ENCODE measurements around the gene GABBR2.

The GABBR2 gene

DNA sequence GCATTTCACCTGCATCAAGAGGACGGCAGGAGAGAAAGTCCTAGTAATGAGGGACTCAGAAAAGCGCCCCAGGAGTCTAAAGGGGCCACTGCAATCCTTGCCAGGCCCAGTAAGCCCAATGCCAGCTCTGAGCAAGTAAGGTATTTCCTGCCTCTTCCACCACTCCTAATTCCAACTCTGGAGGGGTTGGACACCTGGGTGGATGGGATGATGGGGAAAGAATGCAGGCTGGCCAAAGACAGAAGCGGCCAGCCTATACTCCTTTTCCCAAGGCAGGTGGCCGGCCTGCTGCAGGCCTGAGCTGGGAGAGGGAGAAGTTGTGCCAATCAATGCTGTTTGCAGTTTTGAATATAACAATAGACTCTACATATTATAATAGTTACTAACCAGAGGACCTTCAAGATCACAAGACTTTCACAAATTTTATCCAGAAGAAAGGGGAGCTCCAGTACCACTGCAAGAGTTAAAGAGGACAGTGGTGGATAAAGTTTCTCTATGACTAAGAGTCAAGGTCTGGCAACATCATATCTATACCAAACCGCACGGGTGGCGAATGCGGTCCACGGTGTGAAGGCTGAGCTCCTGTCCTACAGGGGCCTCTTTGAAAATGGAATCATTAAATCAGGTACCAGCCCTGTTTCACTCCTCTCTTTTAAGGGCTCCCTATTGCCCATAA is 338.3 kb downstream of the GABBR2 start:
- H3K4me3 ChIP-seq = no peak overlapping the region
- H3K4me1 ChIP-seq = no peaks in the 10 kb centered on the region
- in situ Hi-C loops (cut with MboI; ENCODE audit: low sequenced_read_pairs) = no loop called here
- no peaks in the 10 kb centered on the region for H3K36me3 ChIP-seq (replicated peaks)
- DNase-seq (ENCODE audit: low spot score in 2 of 2) = no peak
- H3K9me3 ChIP-seq = peaks cover 3% of the 10 kb centered on the region
- no peaks in the 10 kb centered on the region for H3K27me3 ChIP-seq (ENCODE audit: low read depth)

DNA sequence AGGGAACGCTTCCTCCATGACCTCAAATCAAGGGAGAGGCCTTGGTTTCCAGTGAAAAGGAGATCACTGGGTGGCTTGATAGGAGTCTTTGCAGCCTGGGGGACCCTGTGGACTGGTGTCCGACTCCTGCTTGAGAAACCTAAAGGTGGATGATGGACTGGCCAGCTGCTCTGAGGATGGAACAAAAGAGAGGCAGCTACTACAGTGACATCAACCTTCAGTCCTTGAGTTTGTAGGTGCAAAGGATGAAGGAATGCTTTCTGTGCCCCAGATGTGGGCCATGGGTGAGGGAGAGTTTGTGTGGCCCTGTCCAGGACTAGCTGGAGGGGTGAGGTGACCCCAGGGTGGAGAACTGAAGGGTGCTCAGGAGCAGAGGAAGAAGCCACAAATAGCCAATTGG is 338.8 kb downstream of the GABBR2 start:
- Histone ChIP-seq H3K36me3 (replicated peaks) (no peaks in the 10 kb centered on the region), H3K27me3 (ENCODE audit: low read depth) (no peaks in the 10 kb centered on the region), H3K4me3 (no peak overlapping the region), H3K9me3 (peaks cover 8% of the 10 kb centered on the region), H3K4me1 (no peaks in the 10 kb centered on the region)
- no peak for DNase-seq (ENCODE audit: low spot score in 2 of 2)
- in situ Hi-C loops (cut with MboI; ENCODE audit: low sequenced_read_pairs) = no loop called here

DNA sequence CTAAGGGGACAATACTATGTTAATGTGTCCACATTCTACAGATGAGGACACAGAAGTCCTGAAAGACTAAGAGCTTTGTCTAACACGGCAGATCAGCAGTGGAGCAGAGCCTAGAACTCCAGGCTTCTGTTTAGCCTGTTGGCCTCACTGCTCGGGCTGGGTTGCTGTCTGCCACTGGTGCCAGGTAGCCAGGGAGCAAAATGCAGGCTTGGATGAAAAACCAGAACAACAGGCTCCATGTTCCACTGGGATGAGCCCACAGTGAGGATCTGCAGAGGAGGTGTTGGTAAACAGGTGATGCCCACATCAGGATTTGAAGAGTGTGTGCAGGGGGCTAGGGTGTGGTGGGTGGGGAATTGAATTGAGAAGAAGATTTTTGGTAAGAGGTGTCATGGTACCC is 339.3 kb downstream of the GABBR2 start:
- no peak overlapping the region for H3K4me3 ChIP-seq
- no peaks in the 10 kb centered on the region for H3K4me1 ChIP-seq
- H3K36me3 ChIP-seq (replicated peaks) = no peaks in the 10 kb centered on the region
- no peaks in the 10 kb centered on the region for H3K27me3 ChIP-seq (ENCODE audit: low read depth)
- peaks cover 9% of the 10 kb centered on the region for H3K9me3 ChIP-seq
- in situ Hi-C loops (cut with MboI; ENCODE audit: low sequenced_read_pairs) = no loop called here
- DNase-seq (ENCODE audit: low spot score in 2 of 2) = no peak

DNA sequence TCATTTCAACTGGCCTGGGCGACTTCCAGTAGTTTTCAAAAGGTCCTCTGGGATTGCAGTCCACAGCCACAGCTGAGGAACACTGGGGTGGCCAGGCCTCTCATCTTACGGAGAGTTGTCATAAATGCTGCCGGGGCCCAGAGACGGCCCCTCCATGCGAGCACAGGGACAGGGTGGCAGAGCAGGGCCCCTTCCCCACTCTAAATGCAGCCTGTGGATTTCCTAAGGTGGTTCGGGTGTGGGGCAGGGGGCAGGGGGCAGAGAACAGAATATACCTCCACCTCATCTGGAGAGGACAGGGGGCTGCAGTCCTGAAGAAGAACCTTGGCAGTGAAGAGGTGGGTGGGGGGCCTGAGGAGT is 339.7 kb downstream of the GABBR2 start:
- no peaks in the 10 kb centered on the region for H3K4me1 ChIP-seq
- in situ Hi-C loops (cut with MboI; ENCODE audit: low sequenced_read_pairs) = no loop called here

DNA sequence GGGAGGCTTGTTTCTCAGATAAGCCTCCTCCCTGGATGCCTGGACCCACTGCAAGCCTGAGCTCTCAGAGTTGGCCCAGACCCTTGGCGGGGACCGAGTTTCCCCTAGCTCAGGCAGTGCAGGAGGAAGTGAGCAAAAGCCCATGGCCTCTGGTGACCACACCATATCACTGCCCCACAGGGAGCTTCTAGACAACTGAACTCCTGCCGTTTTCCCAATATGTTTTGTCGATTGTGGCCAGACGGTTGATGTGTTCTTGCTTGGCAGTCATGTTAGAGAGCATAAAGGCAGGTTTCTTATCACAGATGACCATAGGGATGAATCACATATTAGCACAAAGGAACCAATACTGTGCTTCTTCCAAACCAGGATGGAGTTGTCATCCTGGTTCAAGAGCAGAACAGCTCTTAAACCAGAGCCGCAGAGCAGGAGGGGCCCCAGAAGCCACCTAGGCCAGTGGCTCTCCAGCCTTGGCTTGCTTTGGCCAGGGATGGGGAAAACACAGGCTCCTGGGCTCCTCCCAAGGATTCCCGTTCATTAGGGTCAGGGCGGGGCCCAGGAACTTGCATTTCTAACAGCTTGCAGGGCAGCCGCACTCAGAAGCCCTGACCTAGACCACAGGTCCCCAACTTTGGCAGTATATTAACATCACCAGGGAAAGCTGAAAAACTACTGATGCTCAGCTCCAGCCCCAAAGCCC is 340.2 kb downstream of the GABBR2 start:
- in situ Hi-C loops (cut with MboI; ENCODE audit: low sequenced_read_pairs) = no loop called here

More for the DNA sequence above, 339.7 kb downstream of the GABBR2 start:
- Histone ChIP-seq H3K27me3 (ENCODE audit: low read depth) (no peaks in the 10 kb centered on the region), H3K4me3 (no peak overlapping the region), H3K36me3 (replicated peaks) (no peaks in the 10 kb centered on the region), H3K9me3 (peaks cover 9% of the 10 kb centered on the region)
- DNase-seq (ENCODE audit: low spot score in 2 of 2) = no peak

DNA sequence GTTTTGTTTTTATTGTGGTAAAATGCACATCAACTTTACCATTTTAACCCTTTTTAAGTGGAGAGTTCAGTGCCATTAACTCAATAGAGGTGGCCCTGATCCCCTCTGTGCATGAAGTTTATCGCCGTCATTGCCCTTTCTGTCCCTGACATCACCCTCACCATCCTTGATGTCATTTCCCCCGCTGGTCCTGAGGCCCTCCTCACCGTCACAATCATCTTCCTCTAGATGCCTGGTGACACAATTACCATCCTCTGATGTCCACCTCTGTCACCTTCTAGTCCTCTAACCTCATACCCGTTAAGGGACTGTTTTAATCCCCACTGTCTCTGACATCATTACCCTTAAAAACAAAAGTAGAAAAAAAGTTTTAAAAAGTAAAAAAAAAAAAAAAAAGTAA is 340.8 kb downstream of the GABBR2 start:
- Histone ChIP-seq H3K4me3 (no peak overlapping the region), H3K4me1 (no peaks in the 10 kb centered on the region), H3K36me3 (replicated peaks) (no peaks in the 10 kb centered on the region), H3K9me3 (peaks cover 9% of the 10 kb centered on the region), H3K27me3 (ENCODE audit: low read depth) (no peaks in the 10 kb centered on the region)
- in situ Hi-C loops (cut with MboI; ENCODE audit: low sequenced_read_pairs) = no loop called here
- no peak for DNase-seq (ENCODE audit: low spot score in 2 of 2)

More for the DNA sequence above, 340.2 kb downstream of the GABBR2 start:
- DNase-seq (ENCODE audit: low spot score in 2 of 2) = no peak
- H3K27me3 ChIP-seq (ENCODE audit: low read depth) = no peaks in the 10 kb centered on the region
- no peaks in the 10 kb centered on the region for H3K36me3 ChIP-seq (replicated peaks)
- H3K9me3 ChIP-seq = peaks cover 9% of the 10 kb centered on the region
- H3K4me1 ChIP-seq = no peaks in the 10 kb centered on the region
- no peak overlapping the region for H3K4me3 ChIP-seq

- peaks cover 9% of the 10 kb centered on the region for H3K9me3 ChIP-seq
- no peak for DNase-seq (ENCODE audit: low spot score in 2 of 2)
- H3K27me3 ChIP-seq (ENCODE audit: low read depth) = no peaks in the 10 kb centered on the region
- H3K4me1 ChIP-seq = no peaks in the 10 kb centered on the region
- in situ Hi-C loops (cut with MboI; ENCODE audit: low sequenced_read_pairs) = no loop called here
- no peak overlapping the region for H3K4me3 ChIP-seq
- no peaks in the 10 kb centered on the region for H3K36me3 ChIP-seq (replicated peaks)
Observed at GRCh38 chr9:98367371-98367900, 341.3 kb downstream of the GABBR2 start.

GRCh38 chr9:98365781-98366180 is 343.0 kb downstream of the GABBR2 start:
- DNase-seq (ENCODE audit: low spot score in 2 of 2) = no peak
- H3K4me1 ChIP-seq = no peaks in the 10 kb centered on the region
- in situ Hi-C loops (cut with MboI; ENCODE audit: low sequenced_read_pairs) = no loop called here

GRCh38 chr9:98365227-98365669 is 343.5 kb downstream of the GABBR2 start:
- H3K4me3 ChIP-seq = no peak overlapping the region
- H3K9me3 ChIP-seq = peaks cover 9% of the 10 kb centered on the region
- H3K36me3 ChIP-seq (replicated peaks) = no peaks in the 10 kb centered on the region
- no peaks in the 10 kb centered on the region for H3K4me1 ChIP-seq
- DNase-seq (ENCODE audit: low spot score in 2 of 2) = peak in 1 of 2 experiments; percentile 43
- in situ Hi-C loops (cut with MboI; ENCODE audit: low sequenced_read_pairs) = no loop called here
- peaks cover 5% of the 10 kb centered on the region; the same call in 1 of the 2 replicates for H3K27me3 ChIP-seq (ENCODE audit: low read depth)

More at GRCh38 chr9:98365781-98366180, 343.0 kb downstream of the GABBR2 start:
- Histone ChIP-seq H3K27me3 (ENCODE audit: low read depth) (peaks cover 5% of the 10 kb centered on the region; the same call in 1 of the 2 replicates), H3K36me3 (replicated peaks) (no peaks in the 10 kb centered on the region), H3K9me3 (peaks cover 9% of the 10 kb centered on the region), H3K4me3 (no peak overlapping the region)

DNA sequence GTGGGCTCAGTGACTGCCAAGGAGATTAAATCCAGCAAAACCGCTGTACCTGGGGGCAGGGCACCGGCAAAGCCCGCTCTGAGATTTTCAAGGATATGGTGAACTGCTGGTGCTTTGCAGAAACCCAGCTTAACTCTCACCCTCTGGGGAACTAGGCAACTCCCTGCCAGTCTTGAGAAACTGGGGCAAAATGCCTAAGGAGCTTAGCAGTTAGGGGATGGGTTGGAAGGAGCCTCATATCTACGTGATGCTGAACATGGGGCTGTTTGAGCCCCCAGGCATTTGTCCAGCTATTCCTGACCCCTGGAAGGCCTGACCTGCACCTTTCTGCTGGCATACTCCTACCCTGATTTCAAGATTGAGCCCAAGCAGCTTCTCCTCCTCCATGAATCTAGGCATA is 344.6 kb downstream of the GABBR2 start:
- no peak for DNase-seq (ENCODE audit: low spot score in 2 of 2)
- in situ Hi-C loops (cut with MboI; ENCODE audit: low sequenced_read_pairs) = no loop called here
- Histone ChIP-seq H3K4me3 (no peak overlapping the region), H3K27me3 (ENCODE audit: low read depth) (peaks cover 5% of the 10 kb centered on the region; the same call in 1 of the 2 replicates), H3K36me3 (replicated peaks) (no peaks in the 10 kb centered on the region), H3K4me1 (no peaks in the 10 kb centered on the region), H3K9me3 (peaks cover 9% of the 10 kb centered on the region)

DNA sequence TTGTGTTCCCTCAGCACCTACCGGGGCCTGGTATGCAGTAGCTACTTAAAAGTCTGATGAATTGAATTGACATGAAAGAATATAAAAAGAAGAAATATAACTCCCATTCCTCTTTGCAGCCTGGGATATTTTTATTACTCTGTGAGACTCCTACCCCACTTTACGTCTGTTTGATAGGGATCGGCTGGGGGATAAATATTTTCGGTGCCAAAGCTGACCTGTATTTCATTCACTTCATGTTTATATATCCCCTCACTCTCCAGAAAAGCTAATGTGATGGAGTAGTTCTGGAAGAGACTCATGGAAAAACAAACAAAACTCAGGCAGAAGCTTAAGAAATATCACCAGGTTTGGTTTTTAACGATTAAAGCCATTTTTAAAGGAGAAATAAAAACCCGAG is 345.1 kb downstream of the GABBR2 start:
- no peak for DNase-seq (ENCODE audit: low spot score in 2 of 2)
- Histone ChIP-seq H3K4me1 (no peaks in the 10 kb centered on the region), H3K27me3 (ENCODE audit: low read depth) (peaks cover 5% of the 10 kb centered on the region; the same call in 1 of the 2 replicates), H3K36me3 (replicated peaks) (no peaks in the 10 kb centered on the region), H3K4me3 (no peak overlapping the region), H3K9me3 (peaks cover 9% of the 10 kb centered on the region)
- in situ Hi-C loops (cut with MboI; ENCODE audit: low sequenced_read_pairs) = no loop called here

DNA sequence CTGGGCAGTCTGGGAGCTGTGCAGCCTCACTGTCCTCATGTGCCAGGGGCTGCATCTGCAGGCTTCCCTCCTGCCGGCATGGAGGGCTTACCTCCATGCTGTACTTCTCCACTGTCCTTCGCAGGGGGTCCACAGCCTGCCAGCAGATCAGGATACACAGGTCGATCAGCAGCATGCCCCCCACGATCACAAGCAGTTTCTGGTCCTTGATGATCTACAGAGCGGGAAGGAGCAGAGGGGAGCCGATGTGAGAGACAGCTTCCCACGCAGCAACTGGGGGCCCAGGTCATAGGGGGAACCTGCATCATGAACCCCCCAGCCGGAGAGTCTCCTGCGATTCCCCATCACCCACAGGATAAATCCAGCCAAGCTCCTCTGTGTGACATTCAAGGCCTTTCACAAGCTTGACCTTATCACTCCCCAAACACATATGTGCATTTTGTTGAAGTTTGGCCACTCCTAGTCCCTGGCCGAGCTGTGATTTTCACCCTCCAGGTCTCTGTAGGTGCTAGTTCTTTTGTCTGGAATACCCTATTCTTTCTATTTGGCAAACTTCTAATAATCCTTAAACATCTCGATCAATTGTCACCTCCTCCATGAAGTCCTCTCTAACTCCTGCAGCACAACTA is 346.0 kb downstream of the GABBR2 start:
- Histone ChIP-seq H3K9me3 (peaks cover 9% of the 10 kb centered on the region), H3K27me3 (ENCODE audit: low read depth) (peaks cover 5% of the 10 kb centered on the region; the same call in 1 of the 2 replicates), H3K4me3 (no peak overlapping the region), H3K4me1 (no peaks in the 10 kb centered on the region), H3K36me3 (replicated peaks) (no peaks in the 10 kb centered on the region)
- no peak for DNase-seq (ENCODE audit: low spot score in 2 of 2)
- in situ Hi-C loops (cut with MboI; ENCODE audit: low sequenced_read_pairs) = no loop called here

GRCh38 chr9:98361645-98362044 is 347.1 kb downstream of the GABBR2 start:
- Histone ChIP-seq H3K4me1 (no peaks in the 10 kb centered on the region), H3K36me3 (replicated peaks) (no peaks in the 10 kb centered on the region), H3K4me3 (no peak overlapping the region), H3K9me3 (peaks cover 9% of the 10 kb centered on the region), H3K27me3 (ENCODE audit: low read depth) (peaks cover 7% of the 10 kb centered on the region; the same call in 1 of the 2 replicates)
- no peak for DNase-seq (ENCODE audit: low spot score in 2 of 2)
- in situ Hi-C loops (cut with MboI; ENCODE audit: low sequenced_read_pairs) = no loop called here

Data from HAP-1 (cell line).